GM23248 (cell line): ENCODE data around the gene SKA1.

Source experiments
- EZH2 ChIP-seq: fragments of 200-600 bp; sonication (generic); IDR thresholded peaks from 2 replicates; pipeline ENCODE4 v1.6.1; 2018; ENCODE audit warnings: antibody characterized with exemption, mild to moderate bottlenecking; ENCODE audit not compliant: insufficient read depth, poor library complexity, severe bottlenecking
- EZH2phosphoT487 ChIP-seq: fragments of 200-600 bp; sonication (generic); IDR thresholded peaks from 2 replicates; pipeline ENCODE4 v1.6.1; 2018; ENCODE audit warnings: antibody characterized with exemption, moderate library complexity, mild to moderate bottlenecking, low read depth; ENCODE audit not compliant: insufficient read depth

GRCh38 chr18:50427896-50428295 is 53.0 kb downstream of the SKA1 start:
- TF ChIP-seq EZH2: no peak
- no peak for TF ChIP-seq EZH2phosphoT487
